IMR-90 (cell line): ENCODE data around the gene ANKRD65. TPM values are rescaled to one million over a fixed set of nuclear protein-coding genes. Genes with fewer than 3 reads are reported as not detected.
A peak's percentile ranks its signal among the peaks of the same experiment; 100 is the strongest.

Experiments used
- ATAC-seq: fragments of 200-7000 bp; cut with Tn5 transposase; 2 replicates; pipeline ENCODE4 v1.9.1; 2020; ENCODE audit warnings: low read depth, mild to moderate bottlenecking, moderate library complexity
- BruUV-seq: library from RNA; stranded (reverse); fragments of 400-500 nt; replicated peaks from 2 replicates; lab custom pipeline; 2021; lab: Mats Ljungman, UMichigan
- CTCF ChIA-PET: fragments of 300-600 bp; formaldehyde crosslinking; extraction: SDS; loops from one replicate; lab custom pipeline; 2021; ENCODE audit warnings: antibody characterized with exemption; lab: Yijun Ruan, JAX
- POLR2A ChIA-PET: fragments of 300-600 bp; sonication (Branson Sonifier 250); formaldehyde crosslinking; loops from one replicate; lab custom pipeline; 2022; ENCODE audit warnings: antibody characterized with exemption; ENCODE audit not compliant: unreplicated experiment; lab: Charles Lee
- DNase-seq: peaks from one replicate; pipeline ENCODE4 v3.0.0; 2013
- H2AFZ ChIP-seq: replicated peaks from 2 replicates; pipeline ENCODE3; 2013; ENCODE audit warnings: low read length, mild to moderate bottlenecking; ENCODE audit not compliant: poor library complexity
- H2AK5ac ChIP-seq: 2 replicates; pipeline ENCODE4 v1.6.1; 2013; ENCODE audit warnings: low read depth, low read length, inconsistent platforms
- H2AK9ac ChIP-seq: replicated peaks from 2 replicates; pipeline ENCODE3; 2013; ENCODE audit warnings: mild to moderate bottlenecking, low read depth, low read length, moderate library complexity; ENCODE audit not compliant: poor library complexity
- H2BK120ac ChIP-seq: 2 replicates; pipeline ENCODE4 v1.6.1; 2013; ENCODE audit warnings: low read depth, low read length, inconsistent platforms
- H2BK15ac ChIP-seq: 3 replicates; pipeline ENCODE4 v1.6.1; 2013; ENCODE audit warnings: low read depth, low read length, inconsistent platforms
- H2BK20ac ChIP-seq: 2 replicates; pipeline ENCODE4 v1.6.1; 2013; ENCODE audit warnings: low read depth, mild to moderate bottlenecking, inconsistent platforms, low read length, moderate library complexity
- H2BK5ac ChIP-seq: 2 replicates; pipeline ENCODE4 v1.6.1; 2013; ENCODE audit warnings: mild to moderate bottlenecking, low read depth, low read length, inconsistent platforms; ENCODE audit not compliant: poor library complexity, severe bottlenecking
- H3K14ac ChIP-seq: replicated peaks from 2 replicates; pipeline ENCODE4 v1.6.1; 2013; ENCODE audit warnings: low read depth, low read length, inconsistent platforms
- H3K18ac ChIP-seq: 2 replicates; pipeline ENCODE4 v1.6.1; 2013; ENCODE audit warnings: low read depth, low read length, control low read depth
- H3K23ac ChIP-seq: 2 replicates; pipeline ENCODE4 v1.6.1; 2013; ENCODE audit warnings: low read depth, low read length, inconsistent platforms
- H3K27ac ChIP-seq: 2 replicates; pipeline ENCODE4 v1.5.1; 2013; ENCODE audit warnings: mild to moderate bottlenecking, control low read depth, low read length; ENCODE audit not compliant: insufficient read depth
- H3K27me3 ChIP-seq: 2 replicates; pipeline ENCODE4 v1.6.1; 2013; ENCODE audit warnings: low read length; ENCODE audit not compliant: control insufficient read depth, insufficient read depth
- H3K36me3 ChIP-seq: 2 replicates; pipeline ENCODE4 v1.6.1; 2013; ENCODE audit warnings: low read length, mixed read lengths; ENCODE audit not compliant: control insufficient read depth, insufficient read depth
- H3K4ac ChIP-seq: 2 replicates; pipeline ENCODE4 v1.6.1; 2013; ENCODE audit warnings: low read depth, low read length, inconsistent platforms
- H3K4me1 ChIP-seq: 2 replicates; pipeline ENCODE4 v1.6.1; 2013; ENCODE audit warnings: low read length, mixed read lengths; ENCODE audit not compliant: control insufficient read depth, insufficient read depth
- H3K4me2 ChIP-seq: 2 replicates; pipeline ENCODE4 v1.6.1; 2013; ENCODE audit warnings: low read depth, mild to moderate bottlenecking, control low read depth, low read length, moderate library complexity
- H3K4me3 ChIP-seq: 2 replicates; pipeline ENCODE4 v1.5.1; 2013; ENCODE audit warnings: low read depth, mild to moderate bottlenecking, control low read depth, low read length, moderate library complexity; ENCODE audit not compliant: insufficient read depth
- H3K56ac ChIP-seq: 2 replicates; pipeline ENCODE4 v1.6.1; 2013; ENCODE audit warnings: low read length, inconsistent platforms; ENCODE audit not compliant: insufficient read depth; ENCODE audit errors: extremely low read depth
- H3K79me1 ChIP-seq, 2 experiments: 2 replicates each; pipeline ENCODE4 v1.6.1; 2013; ENCODE audit warnings: low read length in 2 of 2, inconsistent platforms in 1 of 2, low read depth in 1 of 2
- H3K9ac ChIP-seq: 2 replicates; pipeline ENCODE4 v1.6.1; 2013; ENCODE audit warnings: low read depth, low read length, control low read depth
- H3K9me1 ChIP-seq: 2 replicates; pipeline ENCODE4 v1.6.1; 2013; ENCODE audit warnings: low read length, inconsistent platforms; ENCODE audit not compliant: insufficient read depth
- H3K9me3 ChIP-seq: 2 replicates; pipeline ENCODE4 v1.6.1; 2013; ENCODE audit warnings: low read length; ENCODE audit not compliant: control insufficient read depth, insufficient read depth
- H4K20me1 ChIP-seq: 2 replicates; pipeline ENCODE4 v1.6.1; 2013; ENCODE audit warnings: low read length, inconsistent platforms; ENCODE audit not compliant: insufficient read depth
- H4K5ac ChIP-seq: 2 replicates; pipeline ENCODE4 v1.6.1; 2013; ENCODE audit warnings: mild to moderate bottlenecking, low read depth, low read length, control low read depth
- H4K8ac ChIP-seq, 2 experiments: 2 replicates each; pipeline ENCODE4 v1.6.1; 2013; ENCODE audit warnings: low read depth in 2 of 2, low read length in 2 of 2, control low read depth in 1 of 2, inconsistent platforms in 1 of 2
- H4K91ac ChIP-seq: 2 replicates; pipeline ENCODE4 v1.6.1; 2013; ENCODE audit warnings: low read depth, low read length, inconsistent platforms; ENCODE audit not compliant: insufficient read depth
- CEBPB ChIP-seq: IDR thresholded peaks from 2 replicates; pipeline ENCODE4 v1.6.1; 2012; ENCODE audit warnings: low read depth, low read length, improper control_type of control experiment
- CHD1 ChIP-seq: IDR thresholded peaks from 2 replicates; pipeline ENCODE4 v1.6.1; 2012; ENCODE audit warnings: low read depth, low read length, improper control_type of control experiment
- ELK1 ChIP-seq: fragments of 150-350 bp; IDR thresholded peaks from 2 replicates; pipeline ENCODE4 v1.6.1; 2016; ENCODE audit warnings: low read depth, mild to moderate bottlenecking, low read length, moderate library complexity, borderline replicate concordance
- MAFK ChIP-seq: IDR thresholded peaks from 2 replicates; pipeline ENCODE4 v1.6.1; 2012; ENCODE audit warnings: low read depth, low read length, improper control_type of control experiment
- NFE2L2 ChIP-seq: fragments of 150-350 bp; IDR thresholded peaks from 2 replicates; pipeline ENCODE4 v1.6.1; 2016; ENCODE audit warnings: low read depth, mild to moderate bottlenecking, low read length
- POLR2A ChIP-seq: IDR thresholded peaks from 2 replicates; pipeline ENCODE4 v1.6.1; 2012; ENCODE audit warnings: mild to moderate bottlenecking, low read depth, low read length
- RAD21 ChIP-seq: IDR thresholded peaks from 2 replicates; pipeline ENCODE4 v1.6.1; 2012; ENCODE audit warnings: low read length, improper control_type of control experiment
- RFX5 ChIP-seq: IDR thresholded peaks from 2 replicates; pipeline ENCODE4 v1.8.0; 2012; ENCODE audit warnings: low read depth, mild to moderate bottlenecking, low read length, moderate library complexity
- SMC3 ChIP-seq: fragments of 150-350 bp; IDR thresholded peaks from 2 replicates; pipeline ENCODE4 v1.6.1; 2016; ENCODE audit warnings: low read depth, mild to moderate bottlenecking, antibody characterized with exemption, low read length, moderate library complexity
- WGBS, 2 experiments: methylation state at CpG; one replicate each; pipeline versions ENCODE4 v1.1.5 to v1.1.7; 2013; ENCODE audit warnings: missing lambda C conversion rate in 2 of 2; ENCODE audit not compliant: insufficient read length in 1 of 2; ENCODE audit errors: extremely low coverage in 2 of 2; 5-methylcytosine and 5-hydroxymethylcytosine counted together
- dilution Hi-C: fragments of 300-500 bp; cut with HindIII; formaldehyde crosslinking; loops from one replicate; pipeline ENCODE4 v1.14.3; 2018; ENCODE audit warnings: low sequenced_read_pairs; ENCODE audit not compliant: unreplicated experiment
- in situ Hi-C: fragments of 300-500 bp; cut with MboI; formaldehyde crosslinking; loops from 3 replicates; pipeline ENCODE4 v1.14.3; 2019; ENCODE audit warnings: low sequenced_read_pairs, inconsistent platforms, mixed read lengths
- intact Hi-C: fragments of 100-400 bp; cut with micrococcal nuclease; formaldehyde crosslinking; loops from 2 replicates; pipeline ENCODE4 v1.10.0; 2022
- polyA plus RNA-seq, 3 experiments: library from polyadenylated mRNA; depleted of rRNA; stranded (reverse); fragments of >200 nt; gene quantifications; 2 replicates each; pipeline ENCODE4 v1.2.3, GENCODE V29; 2012; ENCODE audit warnings: low replicate concordance in 1 of 3
- total RNA-seq: library from RNA; depleted of rRNA; stranded (reverse); fragments of >200 nt; gene quantifications from 2 replicates; pipeline ENCODE4 v1.2.3, GENCODE V29; 2012

ANKRD65 gene
- total and polyA plus RNA-seq, 2 of the 4 experiments (the other 2 are of a cell fraction) = 0.09 TPM; not detected in 1

- H3K4me1 ChIP-seq = peaks cover 3% of the 10 kb centered on the region; the same call in 1 of the 2 replicates
- H3K56ac ChIP-seq = no peak overlapping the region
- no peak overlapping the region for H3K9ac ChIP-seq
- TF ChIP-seq RAD21 (no peak), NFE2L2 (no peak), CEBPB (no peak), SMC3 (no peak), ELK1 (no peak), MAFK (no peak), RFX5 (no peak), POLR2A (no peak), CHD1 (no peak)
- no peak overlapping the region for H2AK5ac ChIP-seq
- ATAC-seq = peak; percentile 64
- no peaks in the 10 kb centered on the region for H3K9me1 ChIP-seq
- H2AFZ ChIP-seq = peak overlapping the region; percentile 86
- H3K9me3 ChIP-seq = no peaks in the 10 kb centered on the region
- H2BK15ac ChIP-seq = no peak overlapping the region
- intact Hi-C loops (no loop called here), dilution Hi-C loops (no loop called here), in situ Hi-C loops (no loop called here)
- no TSS peak for BruUV-seq
- H3K36me3 ChIP-seq = no peaks in the 10 kb centered on the region
- no peak overlapping the region for H3K4ac ChIP-seq
- no peak for DNase-seq
- H2BK120ac ChIP-seq = no peak overlapping the region
- no peaks in the 10 kb centered on the region for H3K79me1 ChIP-seq
- H2BK20ac ChIP-seq = no peak overlapping the region
- H4K8ac ChIP-seq = no peak overlapping the region
- H3K27me3 ChIP-seq = no peaks in the 10 kb centered on the region
- H4K5ac ChIP-seq = no peak overlapping the region
- 27% methylated on average over 67 of the region's 112 CpGs; no CpG with 5 or more reads in 1 of the 2 experiments for WGBS, 2 experiments
- H3K4me2 ChIP-seq = no peak overlapping the region
- no peak overlapping the region for H2BK5ac ChIP-seq
- no peaks in the 10 kb centered on the region for H4K20me1 ChIP-seq
- H4K91ac ChIP-seq = no peak overlapping the region
- H3K23ac ChIP-seq = no peak overlapping the region
- no peak overlapping the region for H3K27ac ChIP-seq
- H3K14ac ChIP-seq = no peak overlapping the region
- H3K4me3 ChIP-seq = no peak overlapping the region
- H2AK9ac ChIP-seq = no peak overlapping the region
- H3K18ac ChIP-seq = no peak overlapping the region
- POLR2A ChIA-PET = no interaction called here
- CTCF ChIA-PET = no interaction called here
Measured at GRCh38 chr1:1419813-1420653, 1.0 kb downstream of the ANKRD65 start.
